ENCODE measurements around the gene FHIT.

GRCh38 chr3:59990915-59991314 is 1260.3 kb downstream of the FHIT start:
- TF ChIP-seq CTCF (IDR thresholded peaks at IDR 0.05) (no peak), EP300 (IDR thresholded peaks at IDR 0.05) (no peak), POLR2A (IDR thresholded peaks at IDR 0.05) (no peak), POLR2AphosphoS5 (IDR thresholded peaks at IDR 0.05) (no peak)
